B cell (primary cell): ENCODE results near the gene RMP24.

Experiments
- EZH2 ChIP-seq: IDR thresholded peaks from 2 replicates; pipeline ENCODE4 v1.6.1; 2012; ENCODE audit warnings: borderline replicate concordance, low read depth, mild to moderate bottlenecking, moderate library complexity, low read length; ENCODE audit not compliant: insufficient read depth, poor library complexity, severe bottlenecking
- TF ChIP-seq, protein P1 (sequence below): fragments of 200-600 bp; IDR thresholded peaks from one replicate; pipeline ENCODE4 v1.8.0; 2022; ENCODE audit warnings: antibody characterized with exemption, mild to moderate bottlenecking

- TF ChIP-seq, protein P1, sequence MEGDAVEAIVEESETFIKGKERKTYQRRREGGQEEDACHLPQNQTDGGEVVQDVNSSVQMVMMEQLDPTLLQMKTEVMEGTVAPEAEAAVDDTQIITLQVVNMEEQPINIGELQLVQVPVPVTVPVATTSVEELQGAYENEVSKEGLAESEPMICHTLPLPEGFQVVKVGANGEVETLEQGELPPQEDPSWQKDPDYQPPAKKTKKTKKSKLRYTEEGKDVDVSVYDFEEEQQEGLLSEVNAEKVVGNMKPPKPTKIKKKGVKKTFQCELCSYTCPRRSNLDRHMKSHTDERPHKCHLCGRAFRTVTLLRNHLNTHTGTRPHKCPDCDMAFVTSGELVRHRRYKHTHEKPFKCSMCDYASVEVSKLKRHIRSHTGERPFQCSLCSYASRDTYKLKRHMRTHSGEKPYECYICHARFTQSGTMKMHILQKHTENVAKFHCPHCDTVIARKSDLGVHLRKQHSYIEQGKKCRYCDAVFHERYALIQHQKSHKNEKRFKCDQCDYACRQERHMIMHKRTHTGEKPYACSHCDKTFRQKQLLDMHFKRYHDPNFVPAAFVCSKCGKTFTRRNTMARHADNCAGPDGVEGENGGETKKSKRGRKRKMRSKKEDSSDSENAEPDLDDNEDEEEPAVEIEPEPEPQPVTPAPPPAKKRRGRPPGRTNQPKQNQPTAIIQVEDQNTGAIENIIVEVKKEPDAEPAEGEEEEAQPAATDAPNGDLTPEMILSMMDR = no peak
- no peak for TF ChIP-seq EZH2
Observed at GRCh38 chr18:35972197-35973000, at the start of gene RMP24.
